Measurements from ENCODE around the gene STAT5B. TPM values are rescaled to one million over a fixed set of nuclear protein-coding genes. Genes with fewer than 3 reads are reported as not detected.

Gene STAT5B
- total and polyA plus RNA-seq, 9 of the 15 experiments (the other 6 are each of a cell fraction or from before 2014, with no cell fraction given) = 20.8 to 176 (median 92.4) TPM

GRCh38 chr17:42276609-42277341, 584 bp upstream of the STAT5B start (continued):
- TF ChIP-seq ZMIZ1 (IDR thresholded peaks at IDR 0.05; ENCODE audit: low read depth in 2 of 2, low read length in 2 of 2) = peak in 1 of 2 experiments; percentile 25; a peak in 1 of 4 replicates
- TF ChIP-seq UBTF (IDR thresholded peaks at IDR 0.05; ENCODE audit: borderline replicate concordance in 1 of 2, low read depth in 2 of 2, low read length in 2 of 2) = peak in 1 of 2 experiments; percentile 45; a peak in 1 of 4 replicates
- peak in 1 of 2 experiments; percentile 30; a peak in 1 of 4 replicates for TF ChIP-seq ARNT (IDR thresholded peaks at IDR 0.05)
- TF ChIP-seq ZNF197 (CRISPR knock-in tag; IDR thresholded peaks at IDR 0.05; ENCODE audit: low read depth) = 0 out of 2 replicates have a peak, but pooled peaks have one; percentile 64
- 0 out of 4 replicates have a peak, but pooled peaks of 1 of the 2 experiments have one; percentile 30 for TF ChIP-seq ZNF318 (IDR thresholded peaks at IDR 0.05; ENCODE audit: borderline replicate concordance in 1 of 2, low read depth in 1 of 2)
- no peak; the same call in none of the 2 replicates for TF ChIP-seq POLR2AphosphoS2 (IDR thresholded peaks at IDR 0.05; ENCODE audit: low read length)
- peak; percentile 38 for TF ChIP-seq POLR2B (IDR thresholded peaks at IDR 0.05; ENCODE audit: low read depth, partially characterized antibody)
- TF ChIP-seq ADNP (tag; IDR thresholded peaks at IDR 0.05) = no peak
- no peak for TF ChIP-seq NR2C2 (CRISPR knock-in tag; IDR thresholded peaks at IDR 0.05)
- TF ChIP-seq NR2C2 (tag; IDR thresholded peaks at IDR 0.05) = no peak; the same call in none of the 2 replicates
- TF ChIP-seq KLF16 (IDR thresholded peaks at IDR 0.05) = no peak
- peak; percentile 75; the same call in 1 of the 2 replicates for TF ChIP-seq PHF21A (IDR thresholded peaks at IDR 0.05; ENCODE audit: borderline replicate concordance, low read depth)

All from K562 (cell line).